A549 (cell line): ENCODE results near the gene DXO.

Experiments
- CTCF ChIP-seq: fragments of >200 bp; sonication (Bioruptor Twin); formaldehyde crosslinking; IDR thresholded peaks from 3 replicates; pipeline ENCODE4 v1.5.1; 2016
- RFX5 ChIP-seq: fragments of 450-650 bp; IDR thresholded peaks from 2 replicates; pipeline ENCODE4 v1.7.1; 2014; ENCODE audit warnings: antibody characterized with exemption, mild to moderate bottlenecking, moderate library complexity
- USF2 ChIP-seq: fragments of 450-650 bp; IDR thresholded peaks from 2 replicates; pipeline ENCODE4 v1.6.1; 2014; ENCODE audit warnings: antibody characterized with exemption

- TF ChIP-seq CTCF: no peak
- no peak for TF ChIP-seq USF2
- TF ChIP-seq RFX5: no peak
Measured at GRCh38 chr6:31920811-31921210, 51.1 kb downstream of the DXO start.
